Osteocyte (in vitro differentiated cells): Measurements from ENCODE around the gene DUSP5. TPM values are rescaled to one million over a fixed set of nuclear protein-coding genes. Genes with fewer than 3 reads are reported as not detected.

Source experiments
- DNase-seq: peaks from one replicate; pipeline ENCODE4 v3.0.0; 2021; ENCODE audit warnings: mixed read lengths; ENCODE audit not compliant: unreplicated experiment; ENCODE audit errors: extremely low spot score
- H3K27ac Mint-ChIP-seq: one replicate; pipeline ENCODE4 v1.8.0; 2021; ENCODE audit warnings: mild to moderate bottlenecking, mixed read lengths; ENCODE audit not compliant: unreplicated experiment
- H3K27me3 Mint-ChIP-seq: one replicate; pipeline ENCODE4 v1.8.0; 2021; ENCODE audit warnings: mixed read lengths; ENCODE audit not compliant: unreplicated experiment
- H3K36me3 Mint-ChIP-seq: one replicate; pipeline ENCODE4 v1.8.0; 2021; ENCODE audit warnings: mixed read lengths; ENCODE audit not compliant: unreplicated experiment
- H3K4me1 Mint-ChIP-seq: one replicate; pipeline ENCODE4 v1.8.0; 2021; ENCODE audit warnings: mixed read lengths; ENCODE audit not compliant: unreplicated experiment
- H3K4me3 Mint-ChIP-seq: one replicate; pipeline ENCODE4 v1.8.0; 2021; ENCODE audit warnings: mild to moderate bottlenecking, moderate library complexity, mixed read lengths; ENCODE audit not compliant: unreplicated experiment
- H3K9me3 Mint-ChIP-seq: one replicate; pipeline ENCODE4 v1.8.0; 2021; ENCODE audit warnings: mixed read lengths; ENCODE audit not compliant: unreplicated experiment
- total RNA-seq: library from RNA; stranded (reverse); gene quantifications from 2 replicates; pipeline ENCODE4 v1.2.1, GENCODE V29; 2021
- TF ChIP-seq, protein P1 (sequence below): fragments of 200-600 bp; sonication (generic); IDR thresholded peaks from 2 replicates; pipeline ENCODE4 v1.5.0; 2021; ENCODE audit warnings: antibody characterized with exemption, mild to moderate bottlenecking, moderate library complexity

The DUSP5 gene
- total RNA-seq, 1 donor from 2014 or later, result 16.1 TPM

DNA sequence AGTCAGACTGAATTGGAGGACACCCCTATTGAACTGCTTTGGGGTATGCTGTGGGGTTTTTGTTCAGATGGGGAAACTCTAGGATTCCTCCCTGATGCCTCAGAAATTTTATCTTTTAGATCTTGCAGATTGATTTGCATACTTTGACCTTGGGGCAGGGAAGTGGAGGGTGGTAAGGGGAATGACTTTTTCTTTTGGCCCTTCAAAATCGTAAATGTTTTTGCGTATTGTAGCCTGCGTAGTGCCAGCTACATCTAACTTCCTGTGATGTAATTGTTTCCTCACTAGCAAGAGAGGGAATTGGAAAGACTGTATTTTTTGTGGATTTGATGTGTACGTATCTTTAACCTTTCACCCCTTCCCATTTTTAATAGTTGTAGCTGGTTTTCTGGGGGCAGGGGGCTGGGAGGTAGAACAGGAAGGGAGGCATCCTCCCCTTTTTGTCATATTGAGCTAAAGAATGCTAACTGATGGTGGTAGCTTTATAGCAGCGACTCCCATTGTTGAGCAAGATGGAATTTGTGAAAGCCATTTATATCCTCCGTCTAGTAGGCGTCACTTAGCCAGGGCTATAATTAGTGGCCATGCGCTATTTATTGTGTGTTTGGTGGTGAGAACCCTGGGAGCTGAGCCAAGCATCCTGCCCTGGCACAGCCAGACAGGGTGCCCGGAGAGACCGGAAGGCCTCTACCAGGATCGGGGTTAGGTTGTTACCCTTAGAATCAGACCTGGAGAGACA is 11.3 kb downstream of the DUSP5 start:
- DNase-seq, result no peak
- peaks cover 20% of the 10 kb centered on the region for H3K4me1 Mint-ChIP-seq
- H3K4me3 Mint-ChIP-seq, result no peak overlapping the region
- no peak overlapping the region for H3K27ac Mint-ChIP-seq
- H3K36me3 Mint-ChIP-seq, result peaks cover 54% of the 10 kb centered on the region
- TF ChIP-seq, protein P1, sequence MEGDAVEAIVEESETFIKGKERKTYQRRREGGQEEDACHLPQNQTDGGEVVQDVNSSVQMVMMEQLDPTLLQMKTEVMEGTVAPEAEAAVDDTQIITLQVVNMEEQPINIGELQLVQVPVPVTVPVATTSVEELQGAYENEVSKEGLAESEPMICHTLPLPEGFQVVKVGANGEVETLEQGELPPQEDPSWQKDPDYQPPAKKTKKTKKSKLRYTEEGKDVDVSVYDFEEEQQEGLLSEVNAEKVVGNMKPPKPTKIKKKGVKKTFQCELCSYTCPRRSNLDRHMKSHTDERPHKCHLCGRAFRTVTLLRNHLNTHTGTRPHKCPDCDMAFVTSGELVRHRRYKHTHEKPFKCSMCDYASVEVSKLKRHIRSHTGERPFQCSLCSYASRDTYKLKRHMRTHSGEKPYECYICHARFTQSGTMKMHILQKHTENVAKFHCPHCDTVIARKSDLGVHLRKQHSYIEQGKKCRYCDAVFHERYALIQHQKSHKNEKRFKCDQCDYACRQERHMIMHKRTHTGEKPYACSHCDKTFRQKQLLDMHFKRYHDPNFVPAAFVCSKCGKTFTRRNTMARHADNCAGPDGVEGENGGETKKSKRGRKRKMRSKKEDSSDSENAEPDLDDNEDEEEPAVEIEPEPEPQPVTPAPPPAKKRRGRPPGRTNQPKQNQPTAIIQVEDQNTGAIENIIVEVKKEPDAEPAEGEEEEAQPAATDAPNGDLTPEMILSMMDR, result no peak
- no peaks in the 10 kb centered on the region for H3K9me3 Mint-ChIP-seq
- H3K27me3 Mint-ChIP-seq, result no peaks in the 10 kb centered on the region

- H3K27ac Mint-ChIP-seq, result no peak overlapping the region
- TF ChIP-seq, protein P1, result no peak
- H3K4me3 Mint-ChIP-seq, result no peak overlapping the region
- H3K36me3 Mint-ChIP-seq, result peaks cover 54% of the 10 kb centered on the region
- no peaks in the 10 kb centered on the region for H3K9me3 Mint-ChIP-seq
- DNase-seq, result no peak
- H3K27me3 Mint-ChIP-seq, result no peaks in the 10 kb centered on the region
- H3K4me1 Mint-ChIP-seq, result peaks cover 14% of the 10 kb centered on the region
Measured at GRCh38 chr10:110509560-110509959, 11.9 kb downstream of the DUSP5 start.

GRCh38 chr10:110510086-110510485 is 12.4 kb downstream of the DUSP5 start:
- H3K36me3 Mint-ChIP-seq, result peaks cover 54% of the 10 kb centered on the region
- no peaks in the 10 kb centered on the region for H3K27me3 Mint-ChIP-seq
- H3K4me1 Mint-ChIP-seq, result peaks cover 11% of the 10 kb centered on the region
- H3K4me3 Mint-ChIP-seq, result no peak overlapping the region
- DNase-seq, result no peak
- no peak overlapping the region for H3K27ac Mint-ChIP-seq
- no peaks in the 10 kb centered on the region for H3K9me3 Mint-ChIP-seq
- TF ChIP-seq, protein P1, result no peak

GRCh38 chr10:110510730-110511129 is 13.0 kb downstream of the DUSP5 start:
- no peak for DNase-seq
- no peaks in the 10 kb centered on the region for H3K27me3 Mint-ChIP-seq
- peaks cover 11% of the 10 kb centered on the region for H3K4me1 Mint-ChIP-seq
- peaks cover 54% of the 10 kb centered on the region for H3K36me3 Mint-ChIP-seq
- TF ChIP-seq, protein P1, result no peak
- H3K9me3 Mint-ChIP-seq, result no peaks in the 10 kb centered on the region
- no peak overlapping the region for H3K27ac Mint-ChIP-seq
- no peak overlapping the region for H3K4me3 Mint-ChIP-seq

DNA sequence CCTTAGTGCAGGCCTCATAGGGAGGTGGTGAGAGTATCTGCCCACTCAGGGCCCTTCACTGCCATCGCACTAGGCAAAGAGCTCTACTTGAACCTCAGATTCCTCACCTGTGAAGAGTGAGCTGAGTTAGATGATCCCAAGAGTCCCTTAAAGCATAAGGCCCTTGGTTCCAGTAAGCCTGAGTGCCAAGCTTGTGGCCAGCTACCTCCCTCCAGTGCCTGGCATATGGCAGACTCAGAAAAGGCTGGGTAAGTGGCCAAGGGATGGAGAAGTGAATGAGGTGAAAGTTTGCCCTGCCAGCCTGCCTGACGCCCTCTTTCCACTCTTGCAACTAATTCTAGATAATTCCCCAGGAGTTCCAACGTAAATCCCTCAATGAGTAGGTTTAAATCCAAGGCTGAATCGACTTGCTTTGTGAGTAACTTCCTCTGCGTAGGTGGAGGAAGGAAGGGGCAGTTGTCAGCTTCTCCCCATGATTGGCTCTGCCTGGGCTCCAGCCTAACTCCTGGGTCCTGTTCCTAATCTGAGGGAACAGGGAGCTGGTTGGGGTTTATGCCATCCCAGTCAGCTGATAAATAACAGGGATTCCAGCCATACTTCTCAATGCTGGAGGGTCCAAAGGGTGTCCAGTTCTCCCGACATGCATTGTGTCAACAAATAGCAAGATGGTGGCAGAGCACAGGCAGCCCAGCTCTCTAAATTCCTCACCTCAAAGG is 14.2 kb downstream of the DUSP5 start:
- Mint-ChIP-seq H3K9me3 (no peaks in the 10 kb centered on the region), H3K27me3 (no peaks in the 10 kb centered on the region), H3K4me3 (no peak overlapping the region), H3K27ac (no peak overlapping the region), H3K4me1 (peaks cover 11% of the 10 kb centered on the region), H3K36me3 (peaks cover 48% of the 10 kb centered on the region)
- no peak for DNase-seq
- TF ChIP-seq, protein P1, result no peak
